Stomach (tissue), 4 donors: Measurements from ENCODE around the gene CARD16.

Source experiments
- POLR2A ChIP-seq, 4 donors: fragments of 450-650 bp; IDR thresholded peaks; one replicate each; pipeline ENCODE4 v1.6.1; 2016; ENCODE audit warnings: antibody characterized with exemption in 4 of 4, control low read depth in 2 of 4, mild to moderate bottlenecking in 1 of 4, moderate library complexity in 1 of 4
- POLR2AphosphoS5 ChIP-seq, 3 donors: sonication (generic); formaldehyde crosslinking; IDR thresholded peaks; one replicate each; pipeline ENCODE4 v1.6.1; 2016; ENCODE audit warnings: antibody characterized with exemption in 3 of 3
- TF ChIP-seq, protein P1 (sequence below), 7 experiments: fragments of 450-650 bp in 4 of 7; fragments of 200-600 bp in 3 of 7; sonication (generic) in 3 of 7; IDR thresholded peaks; one replicate each; pipeline ENCODE4 v1.5.1; 2016 to 2019; ENCODE audit warnings: antibody characterized with exemption in 7 of 7, control low read depth in 2 of 7, mild to moderate bottlenecking in 1 of 7

DNA sequence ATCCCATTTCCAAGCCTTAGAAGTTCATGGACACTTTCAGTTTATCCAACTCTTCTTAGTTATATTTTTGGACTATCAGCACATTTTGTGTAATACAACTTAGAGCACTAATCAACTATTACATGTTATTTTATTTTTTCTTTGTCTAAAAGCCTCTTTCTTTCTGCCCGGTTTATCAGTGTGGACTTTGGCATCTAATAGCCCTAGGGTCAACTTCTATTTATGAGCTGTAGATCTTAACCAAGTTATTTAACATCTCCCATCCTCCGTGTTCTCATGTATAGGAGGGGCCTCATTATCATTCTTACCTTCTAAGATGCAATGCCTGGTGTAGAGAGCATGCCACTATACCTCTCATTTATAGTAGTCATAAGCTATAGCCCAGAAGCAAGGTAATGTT, 4.4 kb downstream of the CARD16 start:
- TF ChIP-seq, protein P1, sequence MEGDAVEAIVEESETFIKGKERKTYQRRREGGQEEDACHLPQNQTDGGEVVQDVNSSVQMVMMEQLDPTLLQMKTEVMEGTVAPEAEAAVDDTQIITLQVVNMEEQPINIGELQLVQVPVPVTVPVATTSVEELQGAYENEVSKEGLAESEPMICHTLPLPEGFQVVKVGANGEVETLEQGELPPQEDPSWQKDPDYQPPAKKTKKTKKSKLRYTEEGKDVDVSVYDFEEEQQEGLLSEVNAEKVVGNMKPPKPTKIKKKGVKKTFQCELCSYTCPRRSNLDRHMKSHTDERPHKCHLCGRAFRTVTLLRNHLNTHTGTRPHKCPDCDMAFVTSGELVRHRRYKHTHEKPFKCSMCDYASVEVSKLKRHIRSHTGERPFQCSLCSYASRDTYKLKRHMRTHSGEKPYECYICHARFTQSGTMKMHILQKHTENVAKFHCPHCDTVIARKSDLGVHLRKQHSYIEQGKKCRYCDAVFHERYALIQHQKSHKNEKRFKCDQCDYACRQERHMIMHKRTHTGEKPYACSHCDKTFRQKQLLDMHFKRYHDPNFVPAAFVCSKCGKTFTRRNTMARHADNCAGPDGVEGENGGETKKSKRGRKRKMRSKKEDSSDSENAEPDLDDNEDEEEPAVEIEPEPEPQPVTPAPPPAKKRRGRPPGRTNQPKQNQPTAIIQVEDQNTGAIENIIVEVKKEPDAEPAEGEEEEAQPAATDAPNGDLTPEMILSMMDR (IDR thresholded peaks at IDR 0.05): no peak
- TF ChIP-seq POLR2A (IDR thresholded peaks at IDR 0.05) (no peak), POLR2AphosphoS5 (IDR thresholded peaks at IDR 0.05) (no peak)
